Duodenal mucosa (tissue), 2 donors: ENCODE measurements around the gene PTPRG.

Experiments
- H3K27ac ChIP-seq: one replicate; pipeline ENCODE4 v1.7.0; 2013; ENCODE audit warnings: low read depth, low read length
- H3K27me3 ChIP-seq, 2 donors: one replicate each; pipeline ENCODE4 v1.7.0; 2013; ENCODE audit warnings: low read length in 2 of 2, control low read depth in 1 of 2; ENCODE audit not compliant: insufficient read depth in 2 of 2, control insufficient read depth in 1 of 2
- H3K36me3 ChIP-seq, 2 donors: one replicate each; pipeline ENCODE4 v1.7.0; 2013; ENCODE audit warnings: low read length in 2 of 2, control low read depth in 1 of 2; ENCODE audit not compliant: insufficient read depth in 2 of 2, control insufficient read depth in 1 of 2
- H3K4me1 ChIP-seq, 2 donors: one replicate each; pipeline ENCODE4 v1.7.0; 2013; ENCODE audit warnings: low read length in 2 of 2, control low read depth in 1 of 2; ENCODE audit not compliant: insufficient read depth in 2 of 2, control insufficient read depth in 1 of 2
- H3K4me3 ChIP-seq, 2 donors: one replicate each; pipeline ENCODE4 v1.7.0; 2013; ENCODE audit warnings: low read length in 2 of 2, low read depth in 1 of 2
- H3K9ac ChIP-seq, 2 donors: one replicate each; pipeline ENCODE4 v1.7.0; 2013; ENCODE audit warnings: low read length in 2 of 2, low read depth in 1 of 2
- H3K9me3 ChIP-seq, 2 donors: one replicate each; pipeline ENCODE4 v1.7.0; 2013; ENCODE audit warnings: low read length in 2 of 2, control low read depth in 1 of 2; ENCODE audit not compliant: control insufficient read depth in 1 of 2

PTPRG gene

DNA sequence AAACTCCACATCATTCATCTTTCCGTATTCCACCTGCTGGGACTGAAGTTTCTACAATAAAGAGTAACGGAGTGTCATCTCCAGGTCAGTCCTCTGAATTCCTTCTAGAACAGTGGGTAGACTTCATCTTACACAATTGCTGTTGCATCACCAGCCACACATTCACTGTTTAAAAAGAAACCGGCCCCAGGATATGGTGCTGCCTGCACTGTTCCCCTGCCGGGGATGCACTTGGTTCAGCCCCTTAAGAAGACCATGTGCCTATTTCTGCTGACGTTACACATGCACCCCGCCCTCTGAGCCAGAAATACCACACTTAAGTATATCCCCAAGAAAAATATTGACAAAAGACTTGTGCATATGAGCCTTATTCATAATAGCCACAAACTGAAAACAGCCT, 578.6 kb downstream of the PTPRG start:
- peaks cover 0 to 9% of the 10 kb centered on the region in 2 donors for H3K4me1 ChIP-seq
- no peak overlapping the region for H3K4me3 ChIP-seq
- no peak overlapping the region for H3K27ac ChIP-seq
- H3K9me3 ChIP-seq, result no peaks in the 10 kb centered on the region
- H3K27me3 ChIP-seq, result no peaks in the 10 kb centered on the region
- peaks cover 0 to 6% of the 10 kb centered on the region in 2 donors for H3K36me3 ChIP-seq
- no peak overlapping the region for H3K9ac ChIP-seq

- no peak overlapping the region for H3K4me3 ChIP-seq
- peaks cover 0 to 9% of the 10 kb centered on the region in 2 donors for H3K4me1 ChIP-seq
- no peaks in the 10 kb centered on the region for H3K27me3 ChIP-seq
- no peak overlapping the region for H3K9ac ChIP-seq
- H3K27ac ChIP-seq, result no peak overlapping the region
- peaks cover 0 to 6% of the 10 kb centered on the region in 2 donors for H3K36me3 ChIP-seq
- no peaks in the 10 kb centered on the region for H3K9me3 ChIP-seq
Observed at GRCh38 chr3:62142331-62143085, 581.1 kb downstream of the PTPRG start.

DNA sequence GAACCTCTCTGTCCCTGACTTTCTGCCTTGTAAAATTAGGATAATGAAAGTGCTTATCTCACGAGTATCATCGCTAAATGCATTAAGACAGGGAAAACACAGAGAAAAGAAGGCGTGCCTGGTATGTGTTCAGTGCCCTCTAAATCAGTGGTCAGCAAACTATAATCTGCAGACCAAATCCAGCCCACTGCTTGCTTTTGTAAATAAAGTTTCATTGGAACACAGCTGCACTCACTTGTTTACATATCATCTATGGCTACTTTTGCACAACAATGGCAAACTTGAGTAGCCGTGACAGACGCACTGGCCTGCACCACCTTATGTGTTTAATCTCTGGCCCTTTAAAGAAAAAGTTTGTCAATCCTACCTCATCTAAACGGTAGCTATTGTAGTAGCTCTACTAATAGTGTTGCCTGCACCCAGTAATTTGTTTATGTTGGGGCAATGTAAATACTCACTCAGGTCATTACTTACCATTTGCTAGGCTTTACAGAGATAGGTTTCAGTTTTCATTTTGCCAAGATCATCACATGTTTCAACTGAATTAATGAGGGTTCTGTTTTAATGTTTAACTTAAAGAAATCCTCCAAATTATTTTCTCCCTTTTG, 582.6 kb downstream of the PTPRG start:
- H3K36me3 ChIP-seq, result peaks cover 0 to 3% of the 10 kb centered on the region in 2 donors
- H3K4me1 ChIP-seq, result peaks cover 0 to 9% of the 10 kb centered on the region in 2 donors
- H3K27me3 ChIP-seq, result no peaks in the 10 kb centered on the region
- no peak overlapping the region for H3K9ac ChIP-seq
- no peak overlapping the region for H3K4me3 ChIP-seq
- H3K9me3 ChIP-seq, result no peaks in the 10 kb centered on the region
- H3K27ac ChIP-seq, result no peak overlapping the region

DNA sequence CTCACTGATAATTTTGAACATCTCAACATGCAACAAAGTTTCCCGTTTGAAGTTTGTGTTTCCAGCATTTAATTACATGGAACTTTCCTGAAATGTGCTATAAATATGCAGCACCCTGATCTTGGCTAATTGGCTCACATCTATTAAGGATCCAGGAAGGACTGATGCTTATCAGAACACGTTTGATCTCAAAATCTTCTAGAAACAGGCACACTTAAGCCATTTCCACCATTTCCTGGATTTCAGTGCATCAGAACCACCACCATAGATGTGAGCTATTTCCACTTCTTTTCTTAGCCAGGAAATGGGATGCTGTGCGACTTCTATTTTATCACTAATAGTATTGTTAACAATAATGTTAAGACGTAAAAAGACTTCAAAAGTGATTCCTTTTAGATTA, 583.1 kb downstream of the PTPRG start:
- H3K27ac ChIP-seq, result no peak overlapping the region
- H3K4me1 ChIP-seq, result peaks cover 0 to 9% of the 10 kb centered on the region in 2 donors
- no peaks in the 10 kb centered on the region for H3K27me3 ChIP-seq
- peaks cover 0 to 3% of the 10 kb centered on the region in 2 donors for H3K36me3 ChIP-seq
- no peak overlapping the region for H3K9ac ChIP-seq
- H3K9me3 ChIP-seq, result no peaks in the 10 kb centered on the region
- H3K4me3 ChIP-seq, result no peak overlapping the region

- no peak overlapping the region for H3K27ac ChIP-seq
- peaks cover 0 to 9% of the 10 kb centered on the region in 2 donors for H3K4me1 ChIP-seq
Observed at GRCh38 chr3:62145086-62145757, 583.9 kb downstream of the PTPRG start.

GRCh38 chr3:62149539-62149938, 588.2 kb downstream of the PTPRG start:
- no peak overlapping the region for H3K9ac ChIP-seq
- no peaks in the 10 kb centered on the region for H3K27me3 ChIP-seq
- no peaks in the 10 kb centered on the region for H3K9me3 ChIP-seq
- H3K4me3 ChIP-seq, result no peak overlapping the region
- no peaks in the 10 kb centered on the region for H3K4me1 ChIP-seq
- no peaks in the 10 kb centered on the region for H3K36me3 ChIP-seq
- H3K27ac ChIP-seq, result no peak overlapping the region

More at GRCh38 chr3:62145086-62145757, 583.9 kb downstream of the PTPRG start:
- H3K4me3 ChIP-seq, result no peak overlapping the region
- no peaks in the 10 kb centered on the region for H3K27me3 ChIP-seq
- no peaks in the 10 kb centered on the region for H3K36me3 ChIP-seq
- no peaks in the 10 kb centered on the region for H3K9me3 ChIP-seq
- H3K9ac ChIP-seq, result no peak overlapping the region

GRCh38 chr3:62149962-62150361, 588.6 kb downstream of the PTPRG start:
- H3K9me3 ChIP-seq, result no peaks in the 10 kb centered on the region
- H3K36me3 ChIP-seq, result no peaks in the 10 kb centered on the region
- no peak overlapping the region for H3K4me3 ChIP-seq
- no peaks in the 10 kb centered on the region for H3K4me1 ChIP-seq
- no peak overlapping the region for H3K9ac ChIP-seq
- H3K27ac ChIP-seq, result no peak overlapping the region
- H3K27me3 ChIP-seq, result no peaks in the 10 kb centered on the region

DNA sequence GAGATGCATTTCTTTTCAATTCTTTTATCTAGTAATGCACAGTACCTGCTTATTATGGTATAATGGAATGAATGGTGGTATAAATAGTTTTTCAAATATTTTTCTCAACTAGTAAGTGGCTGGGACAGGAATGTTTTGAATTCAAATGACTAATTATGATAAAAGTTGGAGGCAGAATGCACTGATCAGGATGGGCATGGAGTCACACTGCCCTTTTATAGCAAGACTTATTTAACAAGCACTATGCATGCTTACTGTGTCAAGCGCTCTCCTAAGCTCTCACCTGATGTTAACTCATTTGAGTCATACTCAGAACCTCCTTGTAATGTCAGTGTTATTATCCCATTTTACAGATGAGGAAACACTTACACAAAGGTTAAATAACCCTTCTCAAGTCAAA, 590.2 kb downstream of the PTPRG start:
- Histone ChIP-seq H3K9ac (no peak overlapping the region), H3K4me3 (no peak overlapping the region), H3K27ac (no peak overlapping the region), H3K27me3 (no peaks in the 10 kb centered on the region), H3K36me3 (no peaks in the 10 kb centered on the region), H3K9me3 (no peaks in the 10 kb centered on the region), H3K4me1 (no peaks in the 10 kb centered on the region)

DNA sequence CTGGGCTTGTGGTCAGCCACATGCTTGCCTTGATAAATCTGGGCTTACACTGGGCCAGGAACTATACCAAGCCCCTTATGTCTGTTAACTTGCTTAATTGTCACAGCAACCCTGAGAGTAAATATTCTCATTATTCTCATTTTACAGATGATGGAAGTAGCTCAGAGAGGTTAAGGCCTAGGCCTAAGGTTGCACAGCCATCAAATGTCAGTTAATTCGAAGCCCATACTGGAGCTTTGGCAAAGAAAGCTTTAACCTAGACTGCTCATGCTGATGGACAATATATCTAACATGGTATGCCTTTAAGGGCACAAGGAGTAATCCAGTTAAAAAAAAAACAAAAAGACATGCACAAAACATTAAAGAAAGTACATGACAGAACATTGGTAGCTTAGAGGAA, 591.9 kb downstream of the PTPRG start:
- Histone ChIP-seq H3K27ac (no peak overlapping the region), H3K27me3 (no peaks in the 10 kb centered on the region), H3K4me1 (no peaks in the 10 kb centered on the region), H3K36me3 (peaks cover 0 to 6% of the 10 kb centered on the region in 2 donors), H3K9ac (no peak overlapping the region), H3K4me3 (no peak overlapping the region), H3K9me3 (no peaks in the 10 kb centered on the region)

DNA sequence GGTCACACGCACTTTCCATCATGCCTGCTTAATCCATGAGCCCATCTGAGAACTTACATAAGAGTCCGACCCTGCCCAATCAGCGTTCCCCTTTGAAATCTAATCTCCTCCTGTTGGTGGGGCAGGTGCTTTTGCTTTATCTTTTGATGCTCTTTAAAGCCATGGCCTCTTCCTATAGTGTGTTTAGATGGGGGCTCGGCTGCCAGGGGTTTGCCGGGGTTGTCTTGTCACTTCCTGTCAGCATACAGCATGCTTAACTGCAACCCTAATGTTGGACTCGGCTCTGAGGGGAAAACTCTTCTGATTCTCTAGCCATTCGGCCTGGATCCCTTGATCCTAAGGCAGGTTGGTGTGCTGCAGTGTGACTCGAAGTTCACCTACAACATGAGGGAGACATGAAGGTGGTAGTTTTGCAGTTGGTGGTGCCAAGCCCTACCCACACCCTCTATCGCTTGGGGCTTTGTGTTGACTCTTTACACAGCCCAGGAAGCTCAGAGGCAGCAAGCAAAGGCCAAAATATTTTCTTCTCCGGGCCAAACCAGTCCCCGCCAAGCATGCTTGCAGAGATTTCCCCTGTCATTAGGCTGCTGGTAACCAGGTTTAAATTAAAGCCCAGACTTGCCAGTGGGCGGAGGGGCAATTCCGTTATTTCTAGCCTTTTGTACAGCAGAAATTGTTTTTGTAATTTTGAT, 593.2 kb downstream of the PTPRG start:
- H3K27ac ChIP-seq, result no peak overlapping the region
- no peaks in the 10 kb centered on the region for H3K4me1 ChIP-seq
- H3K9ac ChIP-seq, result no peak overlapping the region
- no peaks in the 10 kb centered on the region for H3K9me3 ChIP-seq
- peaks cover 0 to 6% of the 10 kb centered on the region in 2 donors for H3K36me3 ChIP-seq
- no peaks in the 10 kb centered on the region for H3K27me3 ChIP-seq
- H3K4me3 ChIP-seq, result no peak overlapping the region
